ENCODE data around the gene KATNIP.

The KATNIP gene

GRCh38 chr16:27558434-27558833, 8.5 kb downstream of the KATNIP start:
- H2AFZ ChIP-seq (ENCODE audit: low read depth, low read length), result no peak overlapping the region
- H3K4ac ChIP-seq (ENCODE audit: low read depth in 1 of 2, low read length in 2 of 2), result no peak overlapping the region
- WGBS, result 92% methylated on average over 3 of the region's 3 CpGs
- H3K18ac ChIP-seq (ENCODE audit: low read depth in 1 of 2, low read length in 2 of 2), result no peak overlapping the region
- DNase-seq, result no peak
- no peak overlapping the region for H3K4me3 ChIP-seq (ENCODE audit: insufficient read depth in 1 of 2, low read depth in 1 of 2, low read length in 2 of 2)
- no peak overlapping the region for H4K91ac ChIP-seq (ENCODE audit: low read length)
- H3K9ac ChIP-seq (ENCODE audit: low read length), result no peak overlapping the region
- H2AK5ac ChIP-seq (ENCODE audit: low read length, severe bottlenecking), result no peak overlapping the region
- H3K4me1 ChIP-seq (ENCODE audit: control insufficient read depth, insufficient read depth, low read depth, low read length), result peaks cover 2% of the 10 kb centered on the region
- H3K27me3 ChIP-seq (ENCODE audit: control insufficient read depth in 1 of 2, insufficient read depth in 1 of 2, low read length in 2 of 2), result no peaks in the 10 kb centered on the region
- H3K36me3 ChIP-seq (ENCODE audit: control insufficient read depth in 1 of 2, insufficient read depth in 2 of 2, low read depth in 1 of 2, low read length in 2 of 2), result peaks cover 5 to 12% of the 10 kb centered on the region in 2 experiments
- H3K14ac ChIP-seq (ENCODE audit: low read length in 2 of 2), result no peak overlapping the region
- H3K23ac ChIP-seq (ENCODE audit: low read length in 2 of 2), result no peak overlapping the region
- H3K4me2 ChIP-seq (ENCODE audit: low read length, poor library complexity, severe bottlenecking), result no peak overlapping the region
- no peak overlapping the region for H2BK5ac ChIP-seq (ENCODE audit: low read depth, low read length, poor library complexity, severe bottlenecking)
- no peaks in the 10 kb centered on the region for H3K9me3 ChIP-seq (ENCODE audit: control insufficient read depth, low read length)
- H2BK12ac ChIP-seq (ENCODE audit: low read length in 2 of 2), result no peak overlapping the region
- H3K79me1 ChIP-seq (replicated peaks; ENCODE audit: low read length, poor library complexity, severe bottlenecking), result peaks cover 41% of the 10 kb centered on the region
- H2BK120ac ChIP-seq (ENCODE audit: low read depth, low read length), result no peak overlapping the region
- H3K27ac ChIP-seq (ENCODE audit: low read length, poor library complexity, severe bottlenecking), result no peak overlapping the region
- H2BK15ac ChIP-seq (ENCODE audit: low read depth, poor library complexity, severe bottlenecking), result no peak overlapping the region
- H4K8ac ChIP-seq (ENCODE audit: low read length), result no peak overlapping the region

GRCh38 chr16:27558932-27559331, 9.0 kb downstream of the KATNIP start:
- Histone ChIP-seq H3K4me3 (ENCODE audit: insufficient read depth in 1 of 2, low read depth in 1 of 2, low read length in 2 of 2) (no peak overlapping the region), H3K79me1 (replicated peaks; ENCODE audit: low read length, poor library complexity, severe bottlenecking) (peaks cover 41% of the 10 kb centered on the region), H2AFZ (ENCODE audit: low read depth, low read length) (no peak overlapping the region), H3K9me3 (ENCODE audit: control insufficient read depth, low read length) (no peaks in the 10 kb centered on the region), H3K27me3 (ENCODE audit: control insufficient read depth in 1 of 2, insufficient read depth in 1 of 2, low read length in 2 of 2) (no peaks in the 10 kb centered on the region), H3K23ac (ENCODE audit: low read length in 2 of 2) (no peak overlapping the region), H3K18ac (ENCODE audit: low read depth in 1 of 2, low read length in 2 of 2) (no peak overlapping the region), H3K4ac (ENCODE audit: low read depth in 1 of 2, low read length in 2 of 2) (no peak overlapping the region), H2BK12ac (ENCODE audit: low read length in 2 of 2) (no peak overlapping the region), H2BK5ac (ENCODE audit: low read depth, low read length, poor library complexity, severe bottlenecking) (no peak overlapping the region), H2AK5ac (ENCODE audit: low read length, severe bottlenecking) (no peak overlapping the region), H2BK15ac (ENCODE audit: low read depth, poor library complexity, severe bottlenecking) (no peak overlapping the region), H3K27ac (ENCODE audit: low read length, poor library complexity, severe bottlenecking) (no peak overlapping the region), H4K91ac (ENCODE audit: low read length) (no peak overlapping the region), H3K14ac (ENCODE audit: low read length in 2 of 2) (no peak overlapping the region), H3K36me3 (ENCODE audit: control insufficient read depth in 1 of 2, insufficient read depth in 2 of 2, low read depth in 1 of 2, low read length in 2 of 2) (peaks cover 5 to 8% of the 10 kb centered on the region in 2 experiments), H3K4me2 (ENCODE audit: low read length, poor library complexity, severe bottlenecking) (no peak overlapping the region), H2BK120ac (ENCODE audit: low read depth, low read length) (no peak overlapping the region), H3K4me1 (ENCODE audit: control insufficient read depth, insufficient read depth, low read depth, low read length) (peaks cover 2% of the 10 kb centered on the region), H4K8ac (ENCODE audit: low read length) (no peak overlapping the region), H3K9ac (ENCODE audit: low read length) (no peak overlapping the region)
- WGBS, result no CpG with 5 or more reads among the region's 1 CpG
- no peak for DNase-seq

GRCh38 chr16:27561216-27561615, 11.3 kb downstream of the KATNIP start:
- no peak overlapping the region for H3K9ac ChIP-seq (ENCODE audit: low read length)
- H3K36me3 ChIP-seq (ENCODE audit: control insufficient read depth in 1 of 2, insufficient read depth in 2 of 2, low read depth in 1 of 2, low read length in 2 of 2), result peaks cover 5 to 8% of the 10 kb centered on the region in 2 experiments
- H3K4me3 ChIP-seq (ENCODE audit: insufficient read depth in 1 of 2, low read depth in 1 of 2, low read length in 2 of 2), result no peak overlapping the region
- H3K18ac ChIP-seq (ENCODE audit: low read depth in 1 of 2, low read length in 2 of 2), result no peak overlapping the region
- no peak overlapping the region for H4K91ac ChIP-seq (ENCODE audit: low read length)
- no peak overlapping the region for H2BK120ac ChIP-seq (ENCODE audit: low read depth, low read length)
- no peaks in the 10 kb centered on the region for H3K27me3 ChIP-seq (ENCODE audit: control insufficient read depth in 1 of 2, insufficient read depth in 1 of 2, low read length in 2 of 2)
- H2BK5ac ChIP-seq (ENCODE audit: low read depth, low read length, poor library complexity, severe bottlenecking), result no peak overlapping the region
- H2AK5ac ChIP-seq (ENCODE audit: low read length, severe bottlenecking), result no peak overlapping the region
- H3K27ac ChIP-seq (ENCODE audit: low read length, poor library complexity, severe bottlenecking), result no peak overlapping the region
- no peaks in the 10 kb centered on the region for H3K9me3 ChIP-seq (ENCODE audit: control insufficient read depth, low read length)
- H3K4me1 ChIP-seq (ENCODE audit: control insufficient read depth, insufficient read depth, low read depth, low read length), result peaks cover 4% of the 10 kb centered on the region
- no peak overlapping the region for H4K8ac ChIP-seq (ENCODE audit: low read length)
- 96% methylated on average over 8 of the region's 8 CpGs for WGBS
- H2BK12ac ChIP-seq (ENCODE audit: low read length in 2 of 2), result no peak overlapping the region
- no peak overlapping the region for H3K14ac ChIP-seq (ENCODE audit: low read length in 2 of 2)
- H2AFZ ChIP-seq (ENCODE audit: low read depth, low read length), result no peak overlapping the region
- peaks cover 40% of the 10 kb centered on the region for H3K79me1 ChIP-seq (replicated peaks; ENCODE audit: low read length, poor library complexity, severe bottlenecking)
- H3K4ac ChIP-seq (ENCODE audit: low read depth in 1 of 2, low read length in 2 of 2), result no peak overlapping the region
- DNase-seq, result no peak
- H3K23ac ChIP-seq (ENCODE audit: low read length in 2 of 2), result no peak overlapping the region
- no peak overlapping the region for H3K4me2 ChIP-seq (ENCODE audit: low read length, poor library complexity, severe bottlenecking)
- H2BK15ac ChIP-seq (ENCODE audit: low read depth, poor library complexity, severe bottlenecking), result no peak overlapping the region

GRCh38 chr16:27564224-27564623, 14.3 kb downstream of the KATNIP start:
- H3K27me3 ChIP-seq (ENCODE audit: control insufficient read depth in 1 of 2, insufficient read depth in 1 of 2, low read length in 2 of 2), result no peaks in the 10 kb centered on the region
- no peak overlapping the region for H2BK120ac ChIP-seq (ENCODE audit: low read depth, low read length)
- no peak overlapping the region for H3K4me2 ChIP-seq (ENCODE audit: low read length, poor library complexity, severe bottlenecking)
- H4K8ac ChIP-seq (ENCODE audit: low read length), result no peak overlapping the region
- no peak overlapping the region for H2BK15ac ChIP-seq (ENCODE audit: low read depth, poor library complexity, severe bottlenecking)
- no peak overlapping the region for H3K23ac ChIP-seq (ENCODE audit: low read length in 2 of 2)
- no peaks in the 10 kb centered on the region for H3K9me3 ChIP-seq (ENCODE audit: control insufficient read depth, low read length)
- H3K14ac ChIP-seq (ENCODE audit: low read length in 2 of 2), result no peak overlapping the region
- H3K18ac ChIP-seq (ENCODE audit: low read depth in 1 of 2, low read length in 2 of 2), result no peak overlapping the region
- H3K9ac ChIP-seq (ENCODE audit: low read length), result no peak overlapping the region
- H3K4ac ChIP-seq (ENCODE audit: low read depth in 1 of 2, low read length in 2 of 2), result no peak overlapping the region
- H2BK5ac ChIP-seq (ENCODE audit: low read depth, low read length, poor library complexity, severe bottlenecking), result no peak overlapping the region
- H2AFZ ChIP-seq (ENCODE audit: low read depth, low read length), result no peak overlapping the region
- no peak overlapping the region for H3K27ac ChIP-seq (ENCODE audit: low read length, poor library complexity, severe bottlenecking)
- H3K4me1 ChIP-seq (ENCODE audit: control insufficient read depth, insufficient read depth, low read depth, low read length), result peaks cover 4% of the 10 kb centered on the region
- DNase-seq, result no peak
- peaks cover 0 to 4% of the 10 kb centered on the region in 2 experiments for H3K36me3 ChIP-seq (ENCODE audit: control insufficient read depth in 1 of 2, insufficient read depth in 2 of 2, low read depth in 1 of 2, low read length in 2 of 2)
- 97% methylated on average over 4 of the region's 5 CpGs for WGBS
- no peak overlapping the region for H3K4me3 ChIP-seq (ENCODE audit: insufficient read depth in 1 of 2, low read depth in 1 of 2, low read length in 2 of 2)
- H4K91ac ChIP-seq (ENCODE audit: low read length), result no peak overlapping the region
- H2AK5ac ChIP-seq (ENCODE audit: low read length, severe bottlenecking), result no peak overlapping the region
- no peak overlapping the region for H2BK12ac ChIP-seq (ENCODE audit: low read length in 2 of 2)
- peaks cover 48% of the 10 kb centered on the region for H3K79me1 ChIP-seq (replicated peaks; ENCODE audit: low read length, poor library complexity, severe bottlenecking)
